ENCODE measurements around the gene ISG20L2.
A peak's percentile ranks its signal among the peaks of the same experiment; 100 is the strongest.

The ISG20L2 gene

DNA sequence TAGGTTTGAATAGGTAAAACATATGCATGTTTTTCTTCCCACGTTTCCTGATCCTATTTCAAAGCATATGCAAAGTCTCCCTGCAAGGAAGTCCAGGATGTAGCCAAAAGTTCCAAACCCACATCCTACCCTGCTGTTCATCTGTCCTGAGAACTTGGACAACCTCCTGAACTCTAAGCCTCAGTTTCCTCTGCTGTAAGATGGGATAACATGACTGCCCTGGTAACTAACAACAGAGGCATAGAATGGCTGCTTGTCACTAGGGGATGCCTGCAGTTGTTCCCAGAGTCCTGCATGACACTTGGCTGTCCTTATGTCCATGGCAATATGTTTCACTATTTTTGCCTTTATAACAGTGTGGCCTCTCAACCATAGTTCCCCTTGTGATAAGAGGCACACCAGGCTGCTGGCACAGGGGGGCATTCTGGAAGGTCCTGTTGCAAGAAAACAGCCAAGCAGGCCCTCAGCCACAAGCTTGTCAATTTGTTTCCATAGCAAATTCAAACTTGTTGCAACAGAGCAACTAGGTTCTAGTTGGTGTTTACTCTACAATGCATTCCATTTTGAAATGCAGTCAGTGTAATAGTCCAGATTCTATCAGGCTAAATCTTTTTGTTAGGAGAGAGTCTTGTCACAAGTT, 24.4 kb upstream of the ISG20L2 start:
- DNase-seq: no peak

DNA sequence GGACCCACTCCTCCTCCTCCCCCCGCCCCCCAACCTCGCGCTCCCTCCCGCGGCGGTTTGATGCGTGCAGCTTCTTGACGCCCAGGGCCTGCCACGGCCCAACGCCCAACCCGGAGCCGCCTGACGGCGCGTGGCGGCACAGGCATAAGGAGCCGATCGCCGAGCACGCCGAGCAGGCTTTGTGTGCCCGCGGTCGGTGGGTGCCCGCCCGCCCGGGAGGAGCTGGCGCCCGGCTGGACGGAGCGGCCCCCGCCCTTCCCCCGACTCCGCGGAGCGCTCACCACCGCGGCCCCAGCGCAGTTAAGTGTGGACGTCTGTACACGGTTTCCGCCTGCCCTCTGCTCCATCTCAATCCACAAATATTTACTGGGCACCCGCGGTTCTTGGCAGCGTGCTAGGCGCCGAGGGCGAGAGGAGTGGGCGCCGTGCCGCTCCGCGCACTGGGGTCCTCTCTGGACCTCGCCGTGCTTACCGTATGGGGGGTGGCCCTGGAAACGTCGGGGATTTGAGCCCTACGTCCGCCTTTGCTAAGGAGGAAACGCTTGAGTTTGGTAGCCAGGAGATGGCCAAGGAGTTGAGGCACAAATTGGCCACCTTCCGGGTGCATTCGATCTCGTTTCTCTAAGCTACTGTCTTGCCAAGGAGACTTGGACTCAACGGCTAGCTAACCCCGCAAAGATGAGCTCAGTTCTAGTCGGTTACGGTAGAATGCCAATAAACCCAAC, 23.4 kb upstream of the ISG20L2 start:
- peak; percentile 98 for DNase-seq

DNA sequence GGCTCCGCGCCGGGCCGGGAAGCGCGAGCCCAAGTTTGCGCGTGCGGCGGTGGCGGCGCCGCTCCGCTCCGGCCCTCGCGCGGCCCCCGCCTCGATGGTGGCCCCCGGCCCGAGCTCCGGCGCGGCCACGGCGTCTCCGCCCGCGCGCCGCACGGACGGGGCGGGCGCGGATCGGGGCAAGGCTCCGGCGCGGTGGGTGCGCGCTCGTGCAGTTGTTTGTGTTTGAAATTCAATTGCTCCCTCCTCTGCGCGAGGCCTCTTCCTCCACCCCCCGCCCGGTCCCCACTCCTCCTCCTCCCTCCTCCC, 22.8 kb upstream of the ISG20L2 start, which contains the start of gene HDGF:
HDGF (minus strand) TSS at position 225 of the 306 bp plus-strand sequence. CDS start 246 bp downstream, outside the sequence.
- DNase-seq: no peak

DNA sequence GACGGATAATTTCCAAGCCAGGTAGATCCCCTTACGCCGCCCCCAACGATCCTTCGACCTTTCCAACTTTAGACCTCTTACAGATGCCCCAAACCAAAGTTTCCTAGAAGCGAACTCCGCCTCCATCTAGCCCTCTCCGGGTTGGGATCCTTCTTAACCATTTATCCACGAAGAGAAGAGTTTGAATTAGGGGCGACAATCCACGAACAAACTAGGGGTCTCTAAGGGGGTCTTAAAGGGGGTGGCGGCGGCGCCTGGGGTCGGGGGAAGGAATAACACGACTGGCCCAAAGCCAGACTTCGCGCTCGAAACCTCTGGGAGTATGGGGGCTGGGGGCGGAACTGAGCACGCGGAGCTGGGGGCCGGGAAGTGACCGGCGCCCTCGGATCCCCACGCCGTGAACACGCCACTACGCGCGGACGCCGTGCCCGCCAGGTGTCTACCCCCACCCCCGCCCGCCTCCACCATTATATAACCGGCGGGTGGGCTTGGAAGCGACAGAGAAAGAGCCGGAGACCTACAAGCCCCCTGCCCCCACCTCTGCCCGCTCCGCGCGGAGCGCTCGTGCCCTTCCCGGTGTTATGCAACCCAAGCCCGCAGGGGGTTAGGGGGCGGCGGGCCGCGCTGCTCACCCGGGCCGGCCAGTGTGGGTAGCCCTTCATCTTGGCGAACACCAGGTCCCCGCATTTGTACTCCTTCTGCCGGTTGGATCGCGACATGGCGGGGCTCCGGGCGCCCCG, 22.3 kb upstream of the ISG20L2 start:
- DNase-seq: peak; percentile 48

DNA sequence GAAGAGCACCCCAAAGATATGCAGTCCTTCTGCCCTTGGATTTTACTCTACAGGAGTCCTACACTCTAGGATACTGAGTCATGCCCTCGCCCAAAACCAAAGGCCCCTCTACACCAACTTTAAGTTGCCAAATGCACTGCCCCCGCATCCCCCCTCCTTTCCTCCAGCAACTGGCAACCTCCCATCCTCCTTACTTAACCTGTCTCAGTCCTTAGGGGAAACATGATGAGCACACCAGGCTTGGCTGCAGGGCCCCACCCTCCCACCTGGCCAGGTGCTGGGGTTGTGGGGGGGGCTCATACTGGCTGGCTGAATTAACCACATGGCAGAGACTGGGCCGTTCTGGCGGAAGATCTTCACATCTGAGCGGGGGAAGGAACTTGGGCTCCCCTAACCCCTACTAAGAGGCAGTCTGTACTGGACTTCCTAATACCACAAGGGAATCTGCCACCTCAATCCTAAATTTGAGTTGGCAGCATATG, 21.7 kb upstream of the ISG20L2 start:
- peak; percentile 59 for DNase-seq

DNA sequence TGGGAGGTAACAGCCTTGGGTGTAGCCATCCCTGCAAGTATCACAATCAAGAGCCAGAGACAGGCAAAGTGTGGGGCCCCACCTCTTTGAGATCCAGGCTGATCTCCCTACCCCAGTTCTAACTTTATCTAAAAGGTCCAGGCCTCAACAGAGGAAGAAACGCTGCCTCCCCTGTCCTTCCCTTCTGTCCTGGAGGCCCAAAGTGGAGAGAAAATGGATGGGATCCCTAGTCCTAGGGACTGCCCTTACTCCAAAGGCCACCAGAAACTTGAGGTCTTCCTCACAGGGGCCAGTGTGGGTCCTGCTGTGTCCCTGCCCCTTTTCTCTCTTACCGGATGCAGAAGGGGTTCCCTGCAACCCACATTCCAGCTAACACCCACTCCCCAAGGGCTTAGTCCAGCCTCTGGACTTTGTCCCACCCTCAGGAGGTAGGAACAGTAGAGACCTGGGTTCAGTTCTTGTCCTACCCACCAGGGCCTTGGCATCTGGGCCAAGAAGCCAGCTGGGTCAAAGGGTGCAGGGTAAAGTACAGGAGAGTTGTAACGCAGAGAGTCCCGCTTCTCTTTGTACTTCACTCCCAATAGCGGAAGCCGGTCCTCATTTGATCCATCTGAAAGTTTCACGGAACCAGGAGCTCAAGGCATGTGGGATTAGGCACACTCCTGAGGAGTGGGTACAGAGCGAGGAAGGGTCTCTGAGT, 21.0 kb upstream of the ISG20L2 start:
- no peak for DNase-seq

DNA sequence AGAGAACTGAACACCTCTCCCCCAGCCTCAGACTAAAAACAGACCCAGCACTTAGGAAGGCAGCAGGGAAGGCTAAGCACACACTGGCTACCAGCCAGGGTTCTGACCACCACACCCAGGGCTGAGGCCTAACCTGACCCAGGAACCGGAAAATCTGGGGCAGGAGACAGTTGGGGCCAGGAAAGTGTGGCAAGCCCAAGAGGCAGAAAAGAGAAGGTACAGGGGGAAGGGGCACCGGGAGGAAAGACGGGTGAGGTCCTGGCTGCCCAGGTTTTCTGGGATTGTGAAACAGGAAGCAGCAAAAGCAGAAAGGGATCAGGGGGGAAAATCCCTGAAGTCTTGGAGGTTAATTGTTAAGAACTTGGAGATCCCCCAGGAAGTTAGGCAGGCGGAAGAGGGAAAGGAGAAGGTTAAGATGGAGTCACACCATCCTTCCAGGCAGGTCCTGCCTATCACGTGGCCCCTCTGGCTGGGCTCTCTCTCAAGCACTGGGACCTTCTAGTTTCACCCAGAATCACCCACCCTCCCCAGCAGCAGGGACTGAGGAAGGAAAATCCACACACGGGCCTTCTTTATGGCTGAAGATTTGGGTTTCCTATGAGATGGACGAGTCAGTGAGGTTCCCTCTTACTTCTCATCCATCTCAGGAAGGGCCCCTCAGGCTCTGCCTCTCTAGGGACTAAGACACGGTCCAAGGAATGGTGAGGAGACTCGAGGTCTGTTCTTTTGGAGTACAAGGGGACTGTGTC, 20.3 kb upstream of the ISG20L2 start:
- peak; percentile 15 for DNase-seq

DNA sequence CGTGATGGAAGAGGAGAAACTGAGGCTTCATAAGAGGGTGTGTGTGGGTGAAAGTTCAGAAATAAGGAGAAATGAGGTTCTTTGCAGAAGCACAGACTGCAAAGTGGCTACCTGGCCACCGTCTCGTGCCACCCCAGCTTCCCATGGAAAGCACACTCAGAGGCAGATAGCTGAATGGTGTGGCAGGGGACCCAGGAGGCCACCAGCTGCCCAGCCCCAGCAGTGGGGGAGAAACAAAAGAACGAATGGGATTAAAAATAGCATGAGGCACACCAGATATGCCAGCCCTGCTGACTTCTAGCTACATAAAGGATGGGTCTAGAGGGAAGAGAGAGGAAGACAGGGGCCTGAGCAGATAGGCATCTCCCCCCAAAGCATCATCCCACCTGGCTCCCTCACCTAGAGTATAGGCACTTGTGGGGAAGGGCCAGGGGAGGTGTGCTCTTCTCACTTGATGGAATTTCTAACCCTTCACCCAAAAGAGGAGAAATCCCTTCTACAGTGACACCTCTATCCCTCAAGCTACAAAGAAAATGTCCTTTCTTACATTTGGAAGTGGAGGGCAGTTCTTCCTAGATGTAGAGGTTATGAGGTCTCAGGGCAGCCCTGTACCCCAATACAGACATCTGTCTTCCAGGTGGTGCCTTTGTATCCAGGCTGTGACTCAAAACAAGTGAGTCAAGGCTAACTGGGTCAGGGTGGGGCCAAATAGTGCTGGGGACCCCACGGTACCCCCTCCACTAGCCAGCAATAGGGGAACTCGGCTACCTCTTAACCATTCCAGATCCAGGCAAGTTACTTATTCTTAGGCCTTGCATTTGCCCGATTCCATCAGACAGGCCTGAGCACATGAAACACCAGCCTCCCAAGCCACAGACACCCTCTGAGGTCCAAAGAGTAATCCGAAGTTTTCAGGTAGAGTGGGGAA, 19.4 kb upstream of the ISG20L2 start:
- no peak for DNase-seq

DNA sequence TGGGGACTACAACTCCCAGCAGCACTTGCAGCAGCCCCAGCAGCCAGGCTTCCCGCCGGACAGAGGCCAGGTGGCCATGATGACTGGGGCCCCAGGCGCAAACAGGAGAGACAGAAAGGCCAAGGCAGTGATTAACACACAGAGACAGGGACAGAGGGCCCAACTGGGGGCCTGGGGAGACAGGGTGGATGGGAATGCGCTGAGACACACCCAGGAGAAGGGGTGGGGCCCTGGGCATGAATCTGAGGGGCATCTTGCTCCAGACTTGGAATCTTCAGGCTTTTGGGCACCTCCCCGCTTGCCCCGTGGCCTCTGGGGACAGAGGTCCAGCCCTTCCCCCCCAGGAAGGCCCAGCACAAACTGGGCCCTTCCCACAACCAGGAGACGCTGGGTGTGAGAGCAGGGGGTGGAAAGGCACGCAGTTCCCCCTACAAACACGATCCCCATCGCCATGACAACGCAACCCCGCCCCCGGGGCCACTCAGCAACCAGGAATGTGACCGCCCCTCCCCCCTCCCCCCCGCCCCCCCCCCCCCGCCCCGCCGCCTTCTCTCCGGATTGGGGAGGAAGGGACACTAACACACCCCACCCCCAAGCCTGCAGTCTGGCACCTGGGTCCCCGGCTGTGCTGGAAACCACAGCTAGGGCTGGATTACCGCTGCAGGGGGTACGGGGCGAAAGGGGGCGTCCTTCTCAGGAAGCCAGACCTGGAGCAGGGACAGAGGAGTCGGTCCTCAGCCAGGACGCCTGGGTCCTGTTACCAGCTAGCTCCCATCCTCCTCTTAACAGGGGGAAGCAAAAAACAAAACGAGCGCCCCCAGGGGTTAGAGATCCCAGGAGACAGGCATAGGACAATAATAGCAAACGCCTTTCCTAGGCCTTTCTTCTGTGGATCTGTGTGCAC, 18.4 kb upstream of the ISG20L2 start:
- peak; percentile 65 for DNase-seq

DNA sequence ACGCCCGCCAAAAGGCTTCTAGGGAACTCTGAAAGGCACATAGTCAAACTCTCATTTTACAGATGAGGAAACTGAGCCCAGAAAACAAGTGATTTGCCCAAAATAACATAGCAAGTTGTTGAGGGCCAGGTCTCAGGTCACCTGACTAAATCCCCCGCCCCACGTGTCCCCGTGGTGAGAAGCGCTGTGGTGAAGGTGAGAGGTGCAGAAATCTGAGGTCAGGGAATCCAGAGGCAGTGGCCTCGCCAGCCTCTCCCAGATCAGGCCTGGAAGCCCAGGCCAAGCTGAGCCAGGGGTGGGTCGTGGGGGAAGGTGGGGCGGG, 17.8 kb upstream of the ISG20L2 start:
- DNase-seq: no peak

DNA sequence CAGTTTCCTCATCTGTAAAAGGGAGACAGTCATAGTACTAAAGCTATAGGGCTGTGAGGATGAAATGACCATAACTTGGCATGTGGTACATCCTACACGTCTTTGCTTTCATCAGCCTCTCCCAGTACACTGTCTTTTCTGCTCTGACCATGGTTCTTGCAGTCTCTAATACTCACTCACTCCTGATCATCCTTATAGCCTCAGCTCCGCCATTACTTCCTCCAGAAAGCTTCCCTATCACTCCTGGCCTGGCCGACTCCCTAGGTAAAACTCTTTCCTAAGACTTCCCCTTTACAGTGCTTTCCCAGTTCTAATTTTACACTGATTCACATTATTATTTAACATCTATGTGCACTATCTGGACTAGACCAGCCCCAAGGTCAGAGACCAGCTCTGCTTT, 17.3 kb upstream of the ISG20L2 start:
- no peak for DNase-seq

DNA sequence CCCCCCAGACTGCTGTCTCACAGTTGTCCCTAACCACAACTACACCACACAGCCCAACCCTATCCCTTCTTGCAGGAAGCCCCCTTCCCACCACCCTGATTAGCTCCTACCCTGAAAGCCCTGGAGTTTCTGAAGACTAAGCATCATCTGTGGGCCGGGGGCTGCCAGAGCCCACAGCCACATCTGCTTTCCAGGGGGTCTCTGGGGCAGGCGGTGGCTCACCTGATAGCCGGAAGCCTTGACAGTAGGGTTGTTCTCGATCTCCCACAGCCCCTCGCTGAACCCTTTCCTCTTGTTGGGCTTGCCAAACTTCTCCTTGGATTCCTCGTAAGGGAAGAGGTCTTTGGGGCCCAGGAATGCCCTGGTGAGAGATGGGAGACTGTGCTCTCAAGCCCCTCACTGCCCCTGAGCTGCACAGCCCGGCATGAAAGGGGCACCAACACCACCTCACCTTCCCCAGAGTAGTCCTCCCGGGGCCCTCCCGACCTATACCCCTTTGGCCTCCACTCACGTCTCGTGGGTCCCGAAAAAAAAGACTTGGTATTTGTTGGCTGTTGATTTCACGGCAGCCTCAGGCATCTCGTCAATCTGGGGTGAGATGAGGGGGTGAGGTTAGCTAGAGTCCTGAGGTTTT, 16.3 kb upstream of the ISG20L2 start:
- no peak for DNase-seq

DNA sequence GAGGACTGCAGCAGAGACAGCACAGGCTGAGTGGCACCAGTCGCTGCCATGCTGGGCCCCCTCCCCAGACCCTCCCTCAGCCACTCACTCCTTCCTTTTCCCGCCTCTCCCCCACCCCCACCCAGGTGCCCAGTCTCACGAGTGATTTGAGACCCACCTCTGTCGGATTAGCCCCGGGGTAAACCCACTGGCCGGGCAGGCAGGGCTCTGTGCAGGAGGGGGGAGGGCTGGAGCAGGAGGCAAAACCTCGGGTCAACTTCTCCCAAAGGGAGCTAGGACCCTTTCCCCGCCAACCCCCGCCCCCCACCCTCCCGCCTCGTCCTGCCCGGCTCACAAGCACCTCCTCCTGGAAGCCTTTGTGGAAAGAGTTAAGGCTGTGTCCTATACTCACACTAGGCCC, 15.8 kb upstream of the ISG20L2 start:
- DNase-seq: no peak

DNA sequence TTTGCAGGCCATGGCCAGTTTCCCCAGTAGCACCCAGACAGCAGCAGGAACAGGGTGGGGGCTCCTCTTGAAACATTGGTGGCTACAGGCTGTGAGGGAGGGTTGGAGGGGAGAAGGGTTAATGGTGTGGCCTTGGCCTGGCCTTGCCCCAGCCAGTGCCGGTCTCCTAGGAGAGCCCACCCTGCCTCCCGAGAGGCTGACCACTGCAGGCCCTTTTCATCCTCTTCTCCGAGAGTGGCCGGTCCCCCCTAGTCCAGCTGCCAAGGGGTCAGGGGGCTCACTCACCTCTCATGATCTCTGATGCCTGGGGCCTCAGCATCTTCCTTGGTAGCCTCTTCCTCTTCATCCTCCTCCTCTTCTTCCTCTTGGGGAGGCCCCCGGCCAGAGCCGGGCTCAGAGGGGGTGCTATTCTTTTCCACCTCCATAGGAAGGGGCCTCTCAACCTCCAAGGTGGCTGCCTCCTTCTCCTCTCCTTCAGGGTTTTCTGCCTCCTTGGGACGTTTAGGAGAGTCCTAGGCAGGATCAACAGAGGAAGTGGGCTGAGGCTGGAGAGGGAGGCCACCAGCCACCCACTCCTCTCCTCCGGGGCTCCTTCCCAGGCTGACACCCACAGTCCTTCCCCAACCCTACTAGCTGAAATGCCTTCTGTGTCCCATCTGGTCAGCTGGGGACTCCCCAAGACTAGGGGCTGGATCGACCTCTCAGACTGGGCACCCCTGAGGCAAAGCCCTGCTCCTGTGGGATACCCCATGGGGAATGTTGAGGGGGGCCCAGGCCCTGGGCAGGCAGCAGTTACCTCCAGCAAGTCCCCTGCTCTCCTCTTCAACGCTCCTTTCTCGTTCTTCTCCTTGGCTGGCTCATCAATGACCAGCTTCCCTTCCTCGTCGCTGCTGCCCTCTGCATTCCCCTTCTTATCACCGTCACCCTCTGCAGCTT, 15.1 kb upstream of the ISG20L2 start:
- DNase-seq: no peak

DNA sequence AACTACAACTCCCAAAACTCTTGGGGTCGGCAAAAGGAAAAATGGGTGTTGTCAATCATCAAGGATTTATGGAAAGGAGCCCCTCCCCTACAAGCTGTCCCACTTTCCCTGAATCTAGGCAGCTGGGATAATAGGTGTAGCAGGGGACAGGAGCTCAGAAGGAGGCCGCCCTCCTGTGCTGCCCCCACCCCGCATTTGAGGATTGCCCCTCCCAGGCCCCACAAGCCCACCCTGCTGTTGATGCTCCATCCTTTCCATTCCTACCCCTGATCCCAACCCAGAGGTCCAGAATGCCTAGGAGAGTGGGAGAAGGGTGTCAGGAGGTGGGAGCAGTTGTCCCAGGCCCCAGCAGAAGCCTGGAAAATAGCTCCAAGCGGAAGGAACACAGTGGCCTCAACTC, 14.2 kb upstream of the ISG20L2 start:
- no peak for DNase-seq

DNA sequence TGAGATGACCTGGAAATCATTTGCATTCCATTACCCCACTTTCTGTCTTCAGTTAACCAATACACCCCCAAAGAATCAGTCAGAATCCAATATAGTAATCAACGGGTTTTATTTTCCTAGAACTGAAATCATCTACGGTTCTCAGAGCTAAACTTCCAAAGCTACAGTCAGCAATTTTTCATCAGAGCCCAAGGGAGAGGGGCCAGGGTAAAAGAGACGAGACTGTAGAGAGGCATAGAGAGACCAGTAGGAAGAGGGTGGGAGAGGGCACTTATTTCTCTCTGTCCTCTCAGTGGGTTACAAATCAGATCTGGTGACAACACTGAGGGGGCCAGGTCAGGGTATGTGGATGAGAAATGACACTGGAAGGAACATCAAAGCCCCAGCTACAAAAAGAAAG, 13.5 kb upstream of the ISG20L2 start:
- DNase-seq: no peak

DNA sequence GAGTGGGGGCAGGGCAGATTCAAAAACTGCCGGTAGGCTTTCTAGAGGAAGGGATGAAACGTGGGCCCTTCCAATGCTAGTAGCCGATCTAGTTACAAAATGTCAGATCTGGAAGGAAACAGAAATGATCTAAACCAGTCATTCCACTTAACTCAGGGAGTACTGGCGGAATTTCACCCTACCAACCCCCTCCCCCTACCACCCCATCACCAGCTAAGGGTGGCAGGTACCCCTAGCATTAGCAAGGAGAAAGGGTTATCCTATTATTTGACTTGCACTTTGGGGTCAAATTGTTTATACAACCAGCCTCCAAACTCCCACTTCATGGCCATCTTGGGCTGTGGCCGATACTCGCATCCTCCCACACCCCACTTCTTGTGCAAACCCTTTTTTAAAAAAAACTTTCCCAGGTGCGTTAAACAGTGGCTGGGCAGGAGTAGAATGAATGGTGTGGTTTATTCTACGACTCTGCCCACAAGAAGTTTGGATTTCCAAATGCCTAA, 13.0 kb upstream of the ISG20L2 start:
- peak; percentile 50 for DNase-seq

DNA sequence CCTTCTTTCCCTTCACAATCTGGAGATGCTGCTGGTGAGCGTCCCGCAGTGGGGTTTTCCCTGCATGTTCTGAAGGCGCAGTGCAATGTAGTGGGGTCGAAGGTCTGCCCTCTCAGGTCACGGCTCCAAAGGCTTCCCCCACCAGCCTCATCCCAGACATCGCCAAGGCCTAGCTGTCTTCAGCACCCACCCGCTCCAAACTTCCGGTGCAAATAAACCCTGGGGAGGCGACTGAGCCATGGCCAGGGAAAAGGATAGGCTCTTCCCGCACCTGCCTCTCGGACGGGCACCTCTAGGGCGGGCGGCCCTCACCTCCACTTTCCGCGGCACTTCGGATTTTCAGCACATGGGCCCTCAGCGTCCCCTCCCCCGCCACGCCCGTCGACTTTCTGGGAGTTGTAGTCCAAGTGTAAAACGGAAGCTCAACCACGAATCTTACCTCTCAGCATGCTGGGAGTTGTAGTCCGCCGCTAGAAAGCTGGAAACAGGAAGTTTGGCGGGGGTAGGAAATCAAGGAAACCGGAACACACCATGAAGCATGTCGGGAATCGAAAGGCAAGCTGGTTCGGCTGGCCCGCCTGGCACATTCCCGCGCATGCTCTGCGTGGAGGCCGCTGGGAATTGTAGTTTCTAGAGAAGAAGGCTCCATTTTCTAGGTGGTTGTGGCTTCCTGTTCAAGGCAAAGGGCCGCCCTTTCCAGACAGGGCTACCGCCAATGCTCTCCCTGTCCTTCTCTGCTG, 12.3 kb upstream of the ISG20L2 start, which contains the start of gene MRPL24:
MRPL24 (minus strand) TSS at position 348 of the 740 bp plus-strand sequence. CDS start 2,384 bp downstream, outside the sequence.
- DNase-seq: peak; percentile 96

Data from activated naive CD4-positive, alpha-beta T cell treated with Interleukin-2 at 50 U/mL for 16 hours (primary cell).